HepG2 (cell line): ENCODE results near the gene RBMS2. TPM values are rescaled to one million over a fixed set of nuclear protein-coding genes. Genes with fewer than 3 reads are reported as not detected.

ENCODE experiments used
- ARID4A ChIP-seq: sonication (generic); formaldehyde crosslinking; IDR thresholded peaks from 2 replicates; pipeline ENCODE4 v1.5.0; 2020; ENCODE audit warnings: mild to moderate bottlenecking, missing genetic modification reagents, borderline replicate concordance
- DMAP1 ChIP-seq: IDR thresholded peaks from 2 replicates; pipeline ENCODE4 v1.6.1; 2016
- ETV5 ChIP-seq: IDR thresholded peaks from 2 replicates; pipeline ENCODE4 v1.6.1; 2018; ENCODE audit warnings: missing biosample characterization, missing genetic modification reagents, inconsistent platforms, borderline replicate concordance
- FOXO1 ChIP-seq: sonication (generic); formaldehyde crosslinking; IDR thresholded peaks from 2 replicates; pipeline ENCODE4 v1.4.0; 2020; ENCODE audit warnings: missing genetic modification reagents
- GABPA ChIP-seq, 2 experiments: IDR thresholded peaks; 2 replicates each; pipeline ENCODE4 v1.6.1; 2011 to 2016; ENCODE audit warnings: low read depth in 2 of 2, low read length in 1 of 2, missing biosample characterization in 1 of 2, missing genetic modification characterization in 1 of 2
- HNRNPLL ChIP-seq: fragments of 200-400 bp; formaldehyde crosslinking; IDR thresholded peaks from 2 replicates; pipeline ENCODE4 v1.6.1; 2017; ENCODE audit warnings: mild to moderate bottlenecking, low read depth, low read length; ENCODE audit not compliant: poor library complexity, severe bottlenecking
- MIXL1 ChIP-seq: IDR thresholded peaks from 2 replicates; pipeline ENCODE4 v1.6.1; 2016
- MYC ChIP-seq: sonication (generic); formaldehyde crosslinking; IDR thresholded peaks from 2 replicates; pipeline ENCODE4 v1.9.0; 2021; ENCODE audit warnings: missing genetic modification reagents, borderline replicate concordance
- PHF20 ChIP-seq: sonication (generic); formaldehyde crosslinking; IDR thresholded peaks from 2 replicates; pipeline ENCODE4 v1.5.0; 2020; ENCODE audit warnings: mild to moderate bottlenecking, missing genetic modification reagents
- POLR2A ChIP-seq, 2 experiments: IDR thresholded peaks; 2 replicates each; pipeline ENCODE4 v1.6.1; 2011; ENCODE audit warnings: low read depth in 2 of 2, low read length in 2 of 2, mild to moderate bottlenecking in 1 of 2, moderate library complexity in 1 of 2; ENCODE audit not compliant: insufficient read depth in 1 of 2
- PPARG ChIP-seq: conservative IDR thresholded peaks from 2 replicates; pipeline ENCODE4 v1.6.1; 2016; ENCODE audit warnings: missing biosample characterization, missing genetic modification reagents
- RXRB ChIP-seq: IDR thresholded peaks from 2 replicates; pipeline ENCODE4 v1.6.1; 2016; ENCODE audit warnings: borderline replicate concordance, missing genetic modification reagents, missing compliant biosample characterization
- SAP130 ChIP-seq: IDR thresholded peaks from 2 replicates; pipeline ENCODE4 v1.6.1; 2016; ENCODE audit warnings: low read depth
- STAG1 ChIP-seq: sonication (generic); formaldehyde crosslinking; IDR thresholded peaks from 2 replicates; pipeline ENCODE4 v1.4.0; 2020; ENCODE audit warnings: missing genetic modification reagents
- TFAP4 ChIP-seq: sonication (generic); IDR thresholded peaks from 2 replicates; pipeline ENCODE4 v1.6.1; 2016; ENCODE audit warnings: low read depth, borderline replicate concordance
- TSC22D2 ChIP-seq: sonication (generic); formaldehyde crosslinking; IDR thresholded peaks from 2 replicates; pipeline ENCODE4 v1.5.1; 2020; ENCODE audit warnings: missing genetic modification reagents, mild to moderate bottlenecking, borderline replicate concordance
- XRCC5 ChIP-seq: fragments of 200-400 bp; formaldehyde crosslinking; optimal IDR thresholded peaks from 2 replicates; pipeline ENCODE3; 2017; ENCODE audit warnings: mild to moderate bottlenecking, low read length
- ZFY ChIP-seq: sonication (generic); formaldehyde crosslinking; IDR thresholded peaks from 2 replicates; pipeline ENCODE4 v1.4.0; 2020; ENCODE audit warnings: missing genetic modification reagents
- ZIK1 ChIP-seq: sonication (generic); formaldehyde crosslinking; IDR thresholded peaks from 2 replicates; pipeline ENCODE4 v1.5.0; 2020; ENCODE audit warnings: mild to moderate bottlenecking, low read depth, missing genetic modification reagents, borderline replicate concordance
- ZNF124 ChIP-seq: sonication (generic); formaldehyde crosslinking; IDR thresholded peaks from 2 replicates; pipeline ENCODE4 v1.4.0; 2020; ENCODE audit warnings: missing genetic modification reagents
- ZNF263 ChIP-seq: sonication (generic); formaldehyde crosslinking; IDR thresholded peaks from 2 replicates; pipeline ENCODE4 v1.4.0; 2020; ENCODE audit warnings: missing genetic modification reagents
- ZNF510 ChIP-seq: sonication (generic); formaldehyde crosslinking; IDR thresholded peaks from 2 replicates; pipeline ENCODE4 v1.4.0; 2020; ENCODE audit warnings: low read depth, mild to moderate bottlenecking, missing genetic modification reagents
- ZNF839 ChIP-seq: sonication (generic); formaldehyde crosslinking; IDR thresholded peaks from 2 replicates; pipeline ENCODE4 v1.4.0; 2020; ENCODE audit warnings: missing genetic modification reagents, mild to moderate bottlenecking, borderline replicate concordance
- polyA plus RNA-seq, 8 experiments: library from polyadenylated mRNA; depleted of rRNA in 3 of 8; stranded (reverse) in 7 of 8; unstranded in 1 of 8; fragments of >200 nt; fragmentation: Illumina TruSeq in 4 of 8; extraction: Trizol in 4 of 8; gene quantifications; 2 replicates each; pipeline versions ENCODE4 v1.2.1 to v1.2.3, GENCODE V29; 2011 to 2016; ENCODE audit warnings: low read depth in 4 of 8, missing spikeins in 1 of 8, mixed read lengths in 1 of 8; ENCODE audit not compliant: insufficient read depth in 1 of 8
- total RNA-seq, 5 experiments: library from RNA; depleted of rRNA; stranded (reverse); fragments of >200 nt; fragmentation: Illumina TruSeq; extraction: Trizol; gene quantifications; 2 replicates each; pipeline ENCODE4 v1.2.3, GENCODE V29; 2016; ENCODE audit warnings: low read depth in 1 of 5
- TF ChIP-seq, protein P1 (sequence below): sonication (generic); formaldehyde crosslinking; IDR thresholded peaks from 2 replicates; pipeline ENCODE4 v1.4.0; 2020; ENCODE audit warnings: mild to moderate bottlenecking, low read depth, missing genetic modification reagents

RBMS2 gene
- total and polyA plus RNA-seq, 2 of the 13 experiments (the other 11 are each of a cell fraction or from before 2014, with no cell fraction given), result 0.53 to 7.4 TPM

DNA sequence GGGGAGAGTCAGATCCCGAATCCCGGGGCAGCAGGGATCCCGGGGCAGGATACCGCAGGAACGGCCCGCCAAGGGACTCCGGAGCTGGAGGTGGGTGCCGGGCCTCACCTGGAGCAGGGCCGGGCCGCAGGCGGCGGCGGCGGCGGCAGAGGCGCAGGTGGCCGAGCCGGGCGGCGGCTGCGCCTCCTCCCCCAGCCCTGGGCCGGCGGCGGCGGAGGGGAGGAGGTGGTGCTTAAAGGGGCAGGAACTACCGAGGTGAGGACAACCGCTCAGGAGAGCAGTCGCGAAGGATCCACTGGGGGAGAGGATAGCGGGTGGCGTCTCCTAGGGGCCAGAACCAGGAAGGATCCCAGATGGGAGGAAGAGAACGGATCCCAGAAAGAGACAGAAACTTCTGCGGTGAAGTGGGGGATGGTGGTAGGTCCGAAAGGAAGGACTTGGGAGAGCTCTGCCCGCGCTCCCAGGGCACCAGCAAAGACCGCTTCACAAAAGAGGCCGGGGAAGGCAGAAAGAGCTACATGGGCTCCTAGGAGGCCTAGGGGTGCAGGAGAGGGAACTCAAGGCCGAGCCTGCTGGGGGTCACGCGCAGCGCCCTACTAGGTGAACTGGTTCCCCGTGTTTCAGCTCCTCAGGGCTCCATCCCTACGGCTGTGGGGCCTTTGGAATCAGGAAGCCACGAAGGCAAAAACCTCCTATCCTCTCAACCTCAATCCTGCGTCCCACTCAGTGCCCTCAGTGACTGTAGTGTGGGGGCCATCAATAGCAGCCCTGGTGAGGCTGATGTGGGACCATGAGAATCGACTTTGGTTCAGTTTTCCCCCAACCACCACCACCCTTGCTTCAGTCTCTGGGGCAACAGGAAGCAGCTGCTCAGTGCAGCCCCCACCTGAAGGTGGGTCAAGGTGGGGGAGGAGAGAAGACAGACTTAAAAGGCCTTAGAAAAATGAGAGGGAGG is 113.5 kb downstream of the RBMS2 start (continued):
- TF ChIP-seq ARID4A (CRISPR knock-in tag), result peak; percentile 23; the same call in 1 of the 2 replicates
- TF ChIP-seq ZNF124, result peak; percentile 24; the same call in 1 of the 2 replicates
- peak in 1 of 2 experiments; percentile 36; a peak in 1 of 4 replicates for TF ChIP-seq POLR2A (IDR thresholded peaks at IDR 0.05; ENCODE audit: insufficient read depth in 1 of 2, low read depth in 2 of 2, low read length in 2 of 2)
- peak; percentile 52; the same call in 1 of the 2 replicates for TF ChIP-seq ZFY (CRISPR knock-in tag)
- TF ChIP-seq, protein P1, sequence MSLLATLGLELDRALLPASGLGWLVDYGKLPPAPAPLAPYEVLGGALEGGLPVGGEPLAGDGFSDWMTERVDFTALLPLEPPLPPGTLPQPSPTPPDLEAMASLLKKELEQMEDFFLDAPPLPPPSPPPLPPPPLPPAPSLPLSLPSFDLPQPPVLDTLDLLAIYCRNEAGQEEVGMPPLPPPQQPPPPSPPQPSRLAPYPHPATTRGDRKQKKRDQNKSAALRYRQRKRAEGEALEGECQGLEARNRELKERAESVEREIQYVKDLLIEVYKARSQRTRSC (CRISPR knock-in tag), result no peak
- peak; percentile 9; the same call in 1 of the 2 replicates for TF ChIP-seq PHF20 (CRISPR knock-in tag)
- TF ChIP-seq ZNF510, result no peak
- peak; percentile 11; the same call in 1 of the 2 replicates for TF ChIP-seq RXRB (CRISPR knock-in tag)
- TF ChIP-seq FOXO1, result 0 out of 2 replicates have a peak, but pooled peaks have one; percentile 2
- 0 out of 2 replicates have a peak, but pooled peaks have one; percentile 3 for TF ChIP-seq MYC (CRISPR knock-in tag)
- peak; percentile 17 for TF ChIP-seq XRCC5
- TF ChIP-seq HNRNPLL, result peak; percentile 73
- 0 out of 2 replicates have a peak, but pooled peaks have one; percentile 14 for TF ChIP-seq ETV5 (CRISPR knock-in tag)
- 0 out of 2 replicates have a peak, but pooled peaks have one; percentile 42 for TF ChIP-seq ZIK1 (CRISPR knock-in tag)
- peak; percentile 13; the same call in 1 of the 2 replicates for TF ChIP-seq TSC22D2 (CRISPR knock-in tag)
- TF ChIP-seq ZNF839, result no peak
- TF ChIP-seq ZNF263, result peak; percentile 61; the same call in 1 of the 2 replicates
- peak; percentile 18; the same call in 1 of the 2 replicates for TF ChIP-seq STAG1 (CRISPR knock-in tag)
- no peak for TF ChIP-seq MIXL1 (CRISPR knock-in tag)
- TF ChIP-seq GABPA (IDR thresholded peaks at IDR 0.05; ENCODE audit: low read depth, low read length), result no peak
- TF ChIP-seq GABPA (CRISPR knock-in tag; IDR thresholded peaks at IDR 0.05; ENCODE audit: low read depth), result 0 out of 2 replicates have a peak, but pooled peaks have one; percentile 25
- peak; percentile 47; the same call in 1 of the 2 replicates for TF ChIP-seq TFAP4
- 0 out of 2 replicates have a peak, but pooled peaks have one; percentile 14 for TF ChIP-seq PPARG (CRISPR knock-in tag)
- peak; percentile 51 for TF ChIP-seq SAP130 (CRISPR knock-in tag)
- peak; percentile 8; the same call in 1 of the 2 replicates for TF ChIP-seq DMAP1 (CRISPR knock-in tag)
